Esophagus squamous epithelium (tissue), 5 donors: ENCODE results near the gene CYS1. TPM values are rescaled to one million over a fixed set of nuclear protein-coding genes. Genes with fewer than 3 reads are reported as not detected.

Experiments
- DNase-seq: peaks from one replicate; lab custom pipeline; 2025; lab: John Stamatoyannopoulos, UW
- H3K27ac ChIP-seq, 4 donors: fragments of 200-600 bp; sonication (generic); one replicate each; pipeline ENCODE4 v1.5.1; 2016 to 2019; ENCODE audit warnings: mild to moderate bottlenecking in 1 of 4
- H3K27me3 ChIP-seq, 4 donors: fragments of 200-600 bp; sonication (generic); 1 replicate in 3 of 4; 2 replicates in 1 of 4; pipeline versions ENCODE4 v1.5.1 to v1.6.0; 2017 to 2021; ENCODE audit warnings: antibody characterized with exemption in 1 of 4
- H3K36me3 ChIP-seq, 3 donors: fragments of 200-600 bp; sonication (generic); one replicate each; pipeline ENCODE4 v1.5.1; 2016 to 2019
- H3K4me1 ChIP-seq, 3 donors: fragments of 200-600 bp; sonication (generic); one replicate each; pipeline ENCODE4 v1.5.1; 2017 to 2019
- H3K4me3 ChIP-seq, 4 donors: fragments of 200-600 bp; sonication (generic); 1 replicate in 3 of 4; 2 replicates in 1 of 4; pipeline ENCODE4 v1.5.1; 2016 to 2019; ENCODE audit warnings: mild to moderate bottlenecking in 2 of 4, moderate library complexity in 1 of 4
- H3K9me3 ChIP-seq, 3 donors: fragments of 200-600 bp; sonication (generic); one replicate each; pipeline ENCODE4 v1.5.1; 2016 to 2019
- POLR2A ChIP-seq, 4 donors: fragments of 450-650 bp; IDR thresholded peaks; one replicate each; pipeline ENCODE4 v1.6.1; 2017; ENCODE audit warnings: antibody characterized with exemption in 4 of 4, mild to moderate bottlenecking in 4 of 4, moderate library complexity in 3 of 4
- WGBS, 2 donors: methylation state at CpG; one replicate each; pipeline ENCODE4 v1.1.5; 2018; 5-methylcytosine and 5-hydroxymethylcytosine counted together
- intact Hi-C: fragments of 100-400 bp; cut with DNase I; formaldehyde crosslinking; loops from one replicate; pipeline ENCODE4 v1.15.0; 2022
- total RNA-seq, 4 donors: library from RNA; depleted of rRNA; stranded (reverse); fragments of >200 nt; gene quantifications; one replicate each; pipeline ENCODE4 v1.1.0, GENCODE V29; 2016
- TF ChIP-seq, protein P1 (sequence below), 6 experiments: fragments of 450-650 bp in 4 of 6; fragments of 200-600 bp in 2 of 6; sonication (generic) in 2 of 6; IDR thresholded peaks; one replicate each; pipeline ENCODE4 v1.5.1; 2016 to 2019; ENCODE audit warnings: antibody characterized with exemption in 6 of 6, mild to moderate bottlenecking in 4 of 6, moderate library complexity in 4 of 6
- donor health status: DM: yes; HTN: yes; CAD: no.

Gene CYS1
- total RNA-seq, 4 donors from 2014 or later, result 0.09 to 2.5 (median 0.80) TPM

DNA sequence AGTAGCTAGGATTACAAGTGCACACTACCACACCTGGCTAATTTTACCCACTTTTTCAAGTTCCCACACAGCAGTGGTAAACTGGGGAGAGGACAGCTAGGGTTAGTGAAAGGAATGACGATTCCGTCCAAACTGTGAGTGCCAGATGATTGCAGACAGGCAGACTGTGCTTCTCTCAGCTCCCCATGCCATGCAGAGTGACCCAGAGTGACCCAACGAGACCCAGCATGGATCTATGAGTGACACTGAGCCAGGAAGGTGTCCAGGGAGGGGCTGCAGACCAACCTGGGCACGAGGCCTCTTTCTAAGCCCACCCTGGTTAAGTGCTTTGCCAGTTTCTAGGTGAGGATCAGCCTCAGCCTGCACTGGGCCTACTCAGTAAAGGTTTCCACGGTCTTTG, 44.6 kb downstream of the CYS1 start:
- no peaks in the 10 kb centered on the region for H3K9me3 ChIP-seq
- TF ChIP-seq, protein P1, sequence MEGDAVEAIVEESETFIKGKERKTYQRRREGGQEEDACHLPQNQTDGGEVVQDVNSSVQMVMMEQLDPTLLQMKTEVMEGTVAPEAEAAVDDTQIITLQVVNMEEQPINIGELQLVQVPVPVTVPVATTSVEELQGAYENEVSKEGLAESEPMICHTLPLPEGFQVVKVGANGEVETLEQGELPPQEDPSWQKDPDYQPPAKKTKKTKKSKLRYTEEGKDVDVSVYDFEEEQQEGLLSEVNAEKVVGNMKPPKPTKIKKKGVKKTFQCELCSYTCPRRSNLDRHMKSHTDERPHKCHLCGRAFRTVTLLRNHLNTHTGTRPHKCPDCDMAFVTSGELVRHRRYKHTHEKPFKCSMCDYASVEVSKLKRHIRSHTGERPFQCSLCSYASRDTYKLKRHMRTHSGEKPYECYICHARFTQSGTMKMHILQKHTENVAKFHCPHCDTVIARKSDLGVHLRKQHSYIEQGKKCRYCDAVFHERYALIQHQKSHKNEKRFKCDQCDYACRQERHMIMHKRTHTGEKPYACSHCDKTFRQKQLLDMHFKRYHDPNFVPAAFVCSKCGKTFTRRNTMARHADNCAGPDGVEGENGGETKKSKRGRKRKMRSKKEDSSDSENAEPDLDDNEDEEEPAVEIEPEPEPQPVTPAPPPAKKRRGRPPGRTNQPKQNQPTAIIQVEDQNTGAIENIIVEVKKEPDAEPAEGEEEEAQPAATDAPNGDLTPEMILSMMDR (IDR thresholded peaks at IDR 0.05), result no peak
- TF ChIP-seq POLR2A (IDR thresholded peaks at IDR 0.05), result no peak
- H3K4me3 ChIP-seq, result no peak overlapping the region
- H3K4me1 ChIP-seq, result peaks cover 18 to 50% (median 41%) of the 10 kb centered on the region in 3 donors
- intact Hi-C loops, result no loop called here
- DNase-seq, result no peak
- H3K27me3 ChIP-seq, result no peaks in the 10 kb centered on the region
- H3K27ac ChIP-seq, result peak overlapping the region; percentile 2 to 85 (median 64)
- no peaks in the 10 kb centered on the region for H3K36me3 ChIP-seq
- WGBS, 2 donors, result 25 to 38% methylated on average over 3 to 4 of the region's 5 CpGs

- no peak for DNase-seq
- Histone ChIP-seq H3K4me3 (no peak overlapping the region), H3K27me3 (no peaks in the 10 kb centered on the region), H3K36me3 (no peaks in the 10 kb centered on the region), H3K27ac (peak overlapping the region in 2 of 4 donors; percentile 16 to 55), H3K4me1 (peaks cover 14 to 50% (median 41%) of the 10 kb centered on the region in 3 donors), H3K9me3 (no peaks in the 10 kb centered on the region)
- intact Hi-C loops, result no loop called here
- 46 to 57% methylated on average over 2 to 3 of the region's 3 CpGs for WGBS, 2 donors
- TF ChIP-seq POLR2A (IDR thresholded peaks at IDR 0.05), result no peak
Measured at GRCh38 chr2:10035053-10035422, 45.2 kb downstream of the CYS1 start.

DNA sequence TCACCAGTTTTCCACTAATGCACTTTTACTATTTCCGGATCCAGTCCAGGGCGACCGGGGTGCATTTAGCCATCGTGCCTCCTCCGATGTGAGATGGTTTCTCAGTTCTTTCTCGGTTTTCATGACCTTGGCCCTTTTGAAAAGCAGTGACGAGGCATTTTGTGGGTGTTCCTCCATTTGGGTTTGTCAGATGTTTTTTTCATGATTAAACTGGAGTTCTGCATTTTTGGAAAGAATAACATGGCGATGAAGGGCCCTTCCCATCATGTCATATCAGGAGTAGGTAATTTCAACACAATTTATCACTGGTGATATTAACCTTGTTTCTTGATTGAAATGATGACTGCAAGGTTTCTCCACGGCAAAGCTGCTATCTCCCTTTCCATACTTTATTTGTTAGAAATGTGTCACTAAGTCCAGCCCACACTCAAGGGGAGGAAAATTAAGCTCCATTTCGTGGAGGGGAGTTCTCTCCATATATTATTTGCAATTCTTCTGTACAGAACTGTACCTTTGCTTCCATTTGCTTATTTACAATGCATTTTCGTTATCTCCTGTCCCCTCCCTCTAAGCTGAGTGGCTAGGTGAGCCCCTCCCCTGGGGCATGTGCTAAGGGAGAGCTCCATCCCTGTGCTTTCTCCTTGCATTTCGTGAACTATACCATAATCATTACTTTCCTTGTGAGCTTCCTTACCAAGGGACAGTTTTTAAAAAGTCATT, 45.7 kb downstream of the CYS1 start:
- no peaks in the 10 kb centered on the region for H3K36me3 ChIP-seq
- TF ChIP-seq POLR2A (IDR thresholded peaks at IDR 0.05), result no peak
- TF ChIP-seq, protein P1 (IDR thresholded peaks at IDR 0.05), result no peak
- 83 to 84% methylated on average over 12 of the region's 12 CpGs for WGBS, 2 donors
- H3K4me1 ChIP-seq, result peaks cover 16 to 50% (median 41%) of the 10 kb centered on the region in 3 donors
- no peak for DNase-seq
- no peaks in the 10 kb centered on the region for H3K9me3 ChIP-seq
- peak overlapping the region in 1 of 4 donors; percentile 16 for H3K27ac ChIP-seq
- no peak overlapping the region for H3K4me3 ChIP-seq
- H3K27me3 ChIP-seq, result no peaks in the 10 kb centered on the region
- intact Hi-C loops, result no loop called here

DNA sequence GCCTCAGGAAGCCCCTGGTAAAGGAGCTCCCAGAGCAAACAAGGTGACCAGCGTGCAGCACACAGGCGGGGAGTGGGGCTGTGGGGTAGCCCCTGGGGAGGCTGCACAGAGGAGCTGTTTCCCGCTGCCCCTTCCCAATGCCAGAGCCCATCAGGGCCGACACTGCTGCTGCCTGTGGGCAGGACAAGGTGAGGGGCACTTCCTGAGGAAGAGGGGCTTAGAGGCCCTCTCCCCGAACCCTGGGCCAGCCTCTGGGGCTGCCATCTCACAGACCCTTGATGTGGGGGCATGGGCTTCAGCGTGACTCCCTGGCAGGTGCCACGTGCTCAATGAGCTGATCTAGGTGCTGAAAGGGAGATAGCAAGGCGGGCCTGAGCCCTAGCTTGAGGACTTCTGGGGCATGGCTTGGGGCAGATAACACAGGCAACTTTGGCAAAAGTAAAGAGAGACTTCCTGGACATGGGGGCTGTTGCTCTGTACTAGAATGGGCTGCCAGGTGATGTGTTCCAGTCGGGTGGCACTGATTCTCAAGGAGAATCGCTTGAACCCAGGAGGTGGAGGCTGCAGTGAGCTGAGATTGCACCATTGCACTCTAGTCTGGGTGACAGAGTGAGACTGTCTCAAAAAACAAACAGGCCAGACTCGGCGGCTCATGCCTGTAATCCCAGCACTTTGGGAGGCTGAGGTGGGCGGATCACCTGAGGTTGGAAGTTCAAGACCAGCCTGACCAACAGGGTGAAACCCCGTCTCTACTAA, 46.8 kb downstream of the CYS1 start:
- peaks cover 25 to 57% (median 52%) of the 10 kb centered on the region in 3 donors for H3K4me1 ChIP-seq
- intact Hi-C loops, result no loop called here
- TF ChIP-seq, protein P1 (IDR thresholded peaks at IDR 0.05), result no peak
- no peak for TF ChIP-seq POLR2A (IDR thresholded peaks at IDR 0.05)

DNA sequence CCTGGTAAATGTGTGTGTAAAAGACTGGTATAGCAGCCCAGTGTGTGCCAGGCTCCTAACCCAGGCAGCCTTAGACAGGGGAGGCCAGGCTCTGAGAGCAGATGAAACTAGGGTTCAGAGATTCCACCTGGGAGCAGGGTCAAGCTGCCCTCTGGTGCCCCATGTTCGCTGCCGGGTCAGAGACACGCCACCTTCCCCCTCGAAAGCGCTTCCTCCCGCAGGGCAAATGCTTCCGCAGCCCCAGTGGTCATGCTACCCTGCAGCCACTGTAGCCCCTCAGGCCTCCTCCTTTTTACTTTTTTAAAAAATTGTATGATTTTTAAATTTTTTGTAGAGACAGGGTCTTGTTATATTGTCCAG, 47.5 kb downstream of the CYS1 start:
- DNase-seq, result no peak
- WGBS, 2 donors, result 92 to 95% methylated on average over 7 of the region's 7 CpGs
- Histone ChIP-seq H3K4me3 (no peak overlapping the region), H3K27me3 (no peaks in the 10 kb centered on the region), H3K9me3 (no peaks in the 10 kb centered on the region), H3K4me1 (peaks cover 25 to 54% (median 51%) of the 10 kb centered on the region in 3 donors), H3K36me3 (no peaks in the 10 kb centered on the region), H3K27ac (no peak overlapping the region)
- TF ChIP-seq POLR2A (IDR thresholded peaks at IDR 0.05), result no peak
- TF ChIP-seq, protein P1 (IDR thresholded peaks at IDR 0.05), result no peak
- intact Hi-C loops, result no loop called here

More for the DNA sequence above, 46.8 kb downstream of the CYS1 start:
- Histone ChIP-seq H3K9me3 (no peaks in the 10 kb centered on the region), H3K4me3 (no peak overlapping the region), H3K36me3 (no peaks in the 10 kb centered on the region), H3K27ac (no peak overlapping the region), H3K27me3 (no peaks in the 10 kb centered on the region)
- DNase-seq, result no peak
- WGBS, 2 donors, result 75% methylated on average over 9 of the region's 14 CpGs; no CpG with 5 or more reads in 1 of the 2 donors
